ENCODE measurements around the gene BTNL9.
"Not testable (repeated sequence)": the region's sequence is repeated elsewhere in the genome, so short reads cannot be mapped to it uniquely, and the experiment has no call there.

The BTNL9 gene

DNA sequence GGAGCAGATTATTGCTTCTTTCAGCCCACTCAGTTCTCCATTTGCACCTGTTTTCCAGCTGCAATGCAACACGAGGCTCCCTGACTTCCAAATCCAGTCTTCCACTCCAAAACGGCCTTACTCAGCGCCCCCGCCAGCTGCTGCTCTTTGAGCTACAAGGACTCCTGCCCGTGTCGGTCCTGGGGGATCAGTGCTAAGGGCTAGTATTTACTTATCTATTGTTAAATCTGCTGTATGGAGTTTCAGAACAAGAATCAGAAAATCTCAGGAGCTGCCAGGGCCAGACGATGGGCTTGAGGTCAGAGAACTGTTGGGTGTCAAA lies 46.8 kb downstream of the BTNL9 start:
- no peak for TF ChIP-seq CTCF (IDR thresholded peaks at IDR 0.05; ENCODE audit: low read depth, low read length)
- DNase-seq (ENCODE audit: low read depth in 2 of 2), result no peak
- no peak overlapping the region for H3K4me3 ChIP-seq (replicated peaks in 1 of 2; ENCODE audit: low read depth in 2 of 2, low read length in 2 of 2)

DNA sequence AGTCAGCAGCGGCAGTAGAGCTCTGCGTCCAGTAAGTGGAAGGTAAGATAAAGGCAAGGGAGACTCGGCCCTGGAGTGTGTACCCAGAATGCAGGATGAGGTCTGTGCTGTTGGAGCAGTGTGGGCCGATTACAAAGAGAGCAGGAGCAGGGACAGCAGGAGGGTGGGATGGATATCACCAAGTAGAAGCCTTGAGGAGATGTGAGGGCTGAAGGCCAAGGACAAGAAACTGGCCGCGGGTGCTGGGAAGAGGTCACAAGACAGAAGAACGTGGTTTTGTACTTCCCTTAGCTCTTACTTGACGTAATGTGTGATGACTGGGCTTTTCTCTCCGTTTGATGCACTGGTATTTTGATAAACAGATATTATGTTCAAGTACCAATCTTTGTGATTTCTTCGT lies 47.2 kb downstream of the BTNL9 start:
- H3K4me3 ChIP-seq (replicated peaks in 1 of 2; ENCODE audit: low read depth in 2 of 2, low read length in 2 of 2), result no peak overlapping the region
- no peak for TF ChIP-seq CTCF (IDR thresholded peaks at IDR 0.05; ENCODE audit: low read depth, low read length)
- DNase-seq (ENCODE audit: low read depth in 2 of 2), result no peak

DNA sequence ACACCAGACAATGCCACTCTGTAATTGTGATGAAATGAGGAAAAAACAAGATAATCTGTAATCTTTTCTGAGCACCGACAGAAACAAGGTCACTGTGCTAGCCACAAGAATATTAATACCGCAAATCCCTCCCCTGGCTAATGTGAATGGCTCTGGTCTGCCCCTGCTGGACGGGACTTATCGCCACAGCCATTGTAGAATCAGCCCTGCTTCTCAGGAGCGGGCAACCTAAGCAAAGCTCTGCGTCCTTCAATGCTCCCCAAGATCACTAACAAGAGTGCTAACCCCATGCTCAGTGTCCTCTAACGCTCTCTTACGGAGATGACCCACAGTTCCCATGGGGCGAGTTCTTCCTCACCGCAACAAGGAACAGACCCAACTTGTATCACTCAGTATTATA lies 48.2 kb downstream of the BTNL9 start:
- no peak overlapping the region for H3K4me3 ChIP-seq (replicated peaks in 1 of 2; ENCODE audit: low read depth in 2 of 2, low read length in 2 of 2)
- DNase-seq (ENCODE audit: low read depth in 2 of 2), result peak in 1 of 2 donors; percentile 28
- peak; percentile 41 for TF ChIP-seq CTCF (IDR thresholded peaks at IDR 0.05; ENCODE audit: low read depth, low read length)

DNA sequence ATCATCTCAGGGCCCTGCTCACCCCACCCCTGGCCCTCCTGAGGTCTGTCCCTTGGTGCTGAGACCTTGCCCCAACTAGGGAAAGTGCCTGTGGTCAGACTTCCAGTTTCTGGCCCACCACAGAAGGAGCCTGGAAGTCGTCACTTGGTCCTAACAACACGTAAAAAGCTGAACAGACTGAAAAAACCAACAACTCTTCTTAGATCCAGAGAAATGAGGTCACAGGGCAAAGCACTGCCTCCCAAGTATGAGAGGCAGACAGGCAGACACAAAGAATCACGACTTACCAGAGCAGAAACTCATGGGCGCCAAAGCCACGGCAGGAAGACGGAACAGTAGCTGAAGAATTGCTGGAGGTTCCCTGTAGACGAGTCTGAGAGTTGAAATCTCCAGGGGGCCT lies 52.4 kb downstream of the BTNL9 start:
- no peak overlapping the region for H3K4me3 ChIP-seq (replicated peaks in 1 of 2; ENCODE audit: low read depth in 2 of 2, low read length in 2 of 2)
- no peak for DNase-seq (ENCODE audit: low read depth in 2 of 2)
- TF ChIP-seq CTCF (IDR thresholded peaks at IDR 0.05; ENCODE audit: low read depth, low read length), result no peak

DNA sequence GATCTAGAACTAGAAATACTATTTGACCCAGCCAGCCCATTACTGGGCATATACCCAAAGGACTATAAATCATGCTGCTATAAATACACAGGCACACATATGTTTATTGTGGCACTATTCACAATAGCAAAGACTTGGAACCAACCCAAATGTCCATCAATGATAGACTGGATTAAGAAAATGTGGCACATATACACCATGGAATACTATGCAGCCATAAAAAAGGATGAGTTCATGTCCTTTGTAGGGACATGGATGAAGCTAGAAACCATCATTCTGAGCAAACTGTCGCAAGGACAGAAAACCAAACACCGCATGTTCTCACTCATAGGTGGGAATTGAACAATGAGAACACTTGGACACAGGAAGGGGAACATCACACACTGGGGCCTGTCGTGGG lies 55.1 kb downstream of the BTNL9 start:
- not testable (repeated sequence) for H3K4me3 ChIP-seq (replicated peaks in 1 of 2; ENCODE audit: low read depth in 2 of 2, low read length in 2 of 2); DNase-seq (ENCODE audit: low read depth in 2 of 2)

DNA sequence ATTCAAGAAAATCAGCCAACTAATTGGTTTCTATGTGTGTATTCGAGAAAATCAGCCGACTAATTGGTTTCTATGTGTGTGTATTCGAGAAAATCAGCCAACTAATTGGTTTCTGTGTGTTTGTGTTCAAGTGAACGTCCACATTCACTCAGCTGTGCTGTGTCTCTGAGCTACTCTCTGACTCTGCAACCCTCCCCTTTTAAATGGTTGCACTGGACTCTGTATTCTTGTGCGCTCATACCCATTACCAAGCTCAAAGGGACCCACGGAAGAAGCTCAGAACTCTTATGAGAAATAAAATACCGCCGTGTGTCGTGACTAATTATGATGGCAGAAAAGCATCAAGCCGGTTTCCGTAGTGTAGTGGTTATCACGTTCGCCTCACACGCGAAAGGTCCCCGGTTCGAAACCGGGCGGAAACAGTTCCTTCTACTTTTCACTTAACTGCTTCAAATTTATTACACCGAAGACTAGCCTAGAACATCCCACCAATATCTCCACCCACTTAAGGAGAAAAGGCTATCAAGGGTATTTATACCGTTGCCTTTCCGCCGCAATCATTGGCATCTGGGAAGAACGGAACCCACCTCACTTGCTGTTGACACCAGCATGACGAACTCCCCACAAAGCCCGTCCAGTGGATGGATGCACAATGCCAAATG lies 56.8 kb downstream of the BTNL9 start:
- DNase-seq (ENCODE audit: low read depth in 2 of 2); H3K4me3 ChIP-seq (replicated peaks in 1 of 2; ENCODE audit: low read depth in 2 of 2, low read length in 2 of 2): not testable (repeated sequence)

GRCh38 chr5:181097383-181097753 lies 57.3 kb downstream of the BTNL9 start:
- DNase-seq (ENCODE audit: low read depth in 2 of 2); H3K4me3 ChIP-seq (replicated peaks in 1 of 2; ENCODE audit: low read depth in 2 of 2, low read length in 2 of 2): not testable (repeated sequence)

GRCh38 chr5:181097759-181098491 lies 57.9 kb downstream of the BTNL9 start:
- not testable (repeated sequence) for DNase-seq (ENCODE audit: low read depth in 2 of 2); H3K4me3 ChIP-seq (replicated peaks in 1 of 2; ENCODE audit: low read depth in 2 of 2, low read length in 2 of 2)

Data from cardiac fibroblast (primary cell).